Renal pelvis (tissue), 4 donors: ENCODE measurements around the gene OTUD4. TPM values are rescaled to one million over a fixed set of nuclear protein-coding genes. Genes with fewer than 3 reads are reported as not detected.
A peak's percentile ranks its signal among the peaks of the same experiment; 100 is the strongest.

ENCODE experiments used
- DNase-seq: peaks from one replicate; pipeline ENCODE4 v3.0.0-alpha.2; 2013
- polyA plus RNA-seq, 3 donors: library from polyadenylated mRNA; unstranded; fragments of 120-200 nt; gene quantifications; one replicate each; pipeline ENCODE4 v1.2.1, GENCODE V29; 2013; ENCODE audit not compliant: insufficient read length in 3 of 3

The OTUD4 gene
- polyA plus RNA-seq, 3 donors: 33.7 to 44.8 (median 42.0) TPM

- no peak for DNase-seq
Measured at GRCh38 chr4:145131848-145132247, 48.5 kb downstream of the OTUD4 start.

GRCh38 chr4:145130788-145131399 lies 49.5 kb downstream of the OTUD4 start:
- DNase-seq: no peak

- no peak for DNase-seq
Measured at GRCh38 chr4:145130130-145130529, 50.3 kb downstream of the OTUD4 start.

- no peak for DNase-seq
Measured at GRCh38 chr4:145125396-145125795, 55.0 kb downstream of the OTUD4 start.

GRCh38 chr4:145108128-145108527 lies 72.3 kb downstream of the OTUD4 start:
- no peak for DNase-seq

GRCh38 chr4:145107126-145107525 lies 73.3 kb downstream of the OTUD4 start:
- DNase-seq: no peak

GRCh38 chr4:145103496-145103895 lies 76.9 kb downstream of the OTUD4 start:
- DNase-seq: no peak

GRCh38 chr4:145102619-145103018 lies 77.8 kb downstream of the OTUD4 start:
- no peak for DNase-seq

- DNase-seq: no peak
Measured at GRCh38 chr4:145101091-145101490, 79.3 kb downstream of the OTUD4 start.

GRCh38 chr4:145099653-145100052 lies 80.7 kb downstream of the OTUD4 start:
- DNase-seq: no peak

- peak; percentile 37 for DNase-seq
Measured at GRCh38 chr4:145098675-145099037, 81.7 kb downstream of the OTUD4 start.

- peak; percentile 98 for DNase-seq
Measured at GRCh38 chr4:145097821-145098674, 82.3 kb downstream of the OTUD4 start, which contains the start of the genes ABCE1 and ANAPC10. ABCE1 (plus strand) TSS chr4:145098311; CDS start chr4:145104413, 6,102 bp downstream. ANAPC10 (minus strand) TSS chr4:145098196; CDS start chr4:145096099, 2,097 bp downstream.

GRCh38 chr4:145097331-145097820 lies 83.0 kb downstream of the OTUD4 start:
- DNase-seq: no peak

- DNase-seq: no peak
Measured at GRCh38 chr4:145093638-145094037, 86.8 kb downstream of the OTUD4 start.

- no peak for DNase-seq
Measured at GRCh38 chr4:145090380-145090779, 90.0 kb downstream of the OTUD4 start.

GRCh38 chr4:145083891-145084605 lies 96.3 kb downstream of the OTUD4 start:
- no peak for DNase-seq

Other genes with a start within 250 kb of the OTUD4 start
- 10 to 100 TPM; 21.7 to 28.1 (median 22.2) TPM for gene ANAPC10, start 82.4 kb downstream of the OTUD4 start, polyA plus RNA-seq
- 10 to 100 TPM; 66.1 to 83.1 (median 69.5) TPM for gene ABCE1, start 82.3 kb downstream of the OTUD4 start, polyA plus RNA-seq